H1 (cell line): Measurements from ENCODE around the gene KLHL30. TPM values are rescaled to one million over a fixed set of nuclear protein-coding genes. Genes with fewer than 3 reads are reported as not detected.

Experiments
- GABPA ChIP-seq: IDR thresholded peaks from 2 replicates; pipeline ENCODE4 v1.6.1; 2011; ENCODE audit warnings: mild to moderate bottlenecking, low read length, moderate library complexity, borderline replicate concordance; ENCODE audit not compliant: insufficient read depth
- JUN ChIP-seq: IDR thresholded peaks from 2 replicates; pipeline ENCODE4 v1.6.1; 2011; ENCODE audit warnings: low read depth, mild to moderate bottlenecking, improper control_type of control experiment, low read length
- RBBP5 ChIP-seq: IDR thresholded peaks from 2 replicates; pipeline ENCODE4 v1.7.1; 2012; ENCODE audit warnings: low read depth, mild to moderate bottlenecking, inconsistent platforms, low read length, moderate library complexity, borderline replicate concordance
- RNF2 ChIP-seq: fragments of 200-900, 300-1000 bp; sonication (generic); IDR thresholded peaks from 2 replicates; pipeline ENCODE4 v1.7.1; 2016; ENCODE audit warnings: borderline replicate concordance, low read depth, mild to moderate bottlenecking, antibody characterized with exemption, low read length; ENCODE audit not compliant: poor library complexity, severe bottlenecking; ENCODE audit errors: missing control alignments
- SIN3A ChIP-seq, 2 experiments: IDR thresholded peaks in 1 of 2; conservative IDR thresholded peaks in 1 of 2; 2 replicates each; pipeline ENCODE4 v1.6.1; 2011 to 2012; ENCODE audit warnings: low read length in 2 of 2, improper control_type of control experiment in 1 of 2, low read depth in 1 of 2, mild to moderate bottlenecking in 1 of 2
- polyA plus RNA-seq, 7 experiments: library from polyadenylated mRNA; depleted of rRNA in 3 of 7; stranded (reverse) in 5 of 7; unstranded in 2 of 7; fragments of >200 nt in 5 of 7; fragments of 200-250 nt in 2 of 7; gene quantifications; 1 replicate in 5 of 7; 2 replicates in 1 of 7; 4 replicates in 1 of 7; pipeline versions ENCODE4 v1.2.1 to v1.2.3, GENCODE V29; 2011 to 2013; ENCODE audit warnings: missing spikeins in 2 of 7, mixed read lengths in 2 of 7
- total RNA-seq: library from RNA; stranded (reverse); fragmentation: NEBNext Ultra II Directional; extraction: Animal tissue kit (Norgen Biotek cat#: 25700); gene quantifications from 2 replicates; pipeline ENCODE4 v1.2.1, GENCODE V29; 2021
- TF ChIP-seq, protein P1 (sequence below): IDR thresholded peaks from 2 replicates; pipeline ENCODE4 v1.6.1; 2011; ENCODE audit warnings: low read depth, mild to moderate bottlenecking, low read length; ENCODE audit not compliant: insufficient read depth
- TF ChIP-seq, protein P2 (sequence below): IDR thresholded peaks from 2 replicates; pipeline ENCODE4 v1.6.1; 2012; ENCODE audit warnings: low read length, inconsistent platforms

The KLHL30 gene
- total and polyA plus RNA-seq, 2 of the 8 experiments (the other 6 are each of a cell fraction or from before 2014, with no cell fraction given): not detected

DNA sequence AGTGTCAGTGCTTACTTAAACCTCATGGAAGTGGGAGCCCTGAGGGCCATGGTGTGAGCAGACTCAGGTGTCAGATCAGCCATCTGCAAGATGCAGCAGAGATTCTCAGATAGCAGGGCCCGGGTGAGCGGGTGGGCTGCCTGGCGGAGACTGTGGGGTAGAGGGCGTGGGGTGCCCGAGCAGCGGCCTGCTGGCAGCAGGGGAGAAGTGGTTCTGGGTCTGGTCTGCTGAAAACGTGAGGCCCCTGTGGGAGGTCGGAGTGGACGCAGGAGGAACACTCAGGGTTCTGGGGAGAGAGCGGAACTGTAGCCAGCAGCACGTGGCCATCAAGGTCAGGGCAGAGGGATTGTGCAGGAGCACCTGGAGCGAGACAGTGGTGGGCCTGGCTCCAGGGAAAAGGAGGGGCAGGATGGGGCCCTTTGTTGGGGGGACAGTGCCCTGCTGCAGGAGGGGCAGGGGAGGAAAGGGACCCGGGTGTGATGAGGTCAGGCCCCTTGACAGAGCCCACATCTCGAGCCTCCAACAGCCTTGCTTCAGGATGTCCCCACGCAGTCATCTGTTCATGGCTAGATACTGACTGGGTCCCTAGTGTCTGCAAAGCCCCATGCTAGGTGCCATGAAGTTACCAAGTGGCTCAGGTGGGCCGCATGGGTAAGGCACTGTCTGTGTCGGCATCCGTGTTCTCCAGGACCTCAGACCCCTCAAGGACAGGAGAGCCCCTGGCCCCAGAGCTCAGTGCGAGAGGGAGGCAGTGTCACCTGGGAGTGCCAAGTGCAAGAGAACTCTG lies 41.1 kb upstream of the KLHL30 start (continued):
- no peak for TF ChIP-seq RBBP5
- TF ChIP-seq GABPA: no peak
- TF ChIP-seq, protein P1, sequence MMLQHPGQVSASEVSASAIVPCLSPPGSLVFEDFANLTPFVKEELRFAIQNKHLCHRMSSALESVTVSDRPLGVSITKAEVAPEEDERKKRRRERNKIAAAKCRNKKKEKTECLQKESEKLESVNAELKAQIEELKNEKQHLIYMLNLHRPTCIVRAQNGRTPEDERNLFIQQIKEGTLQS: no peak
- no peak for TF ChIP-seq RNF2
- TF ChIP-seq, protein P2, sequence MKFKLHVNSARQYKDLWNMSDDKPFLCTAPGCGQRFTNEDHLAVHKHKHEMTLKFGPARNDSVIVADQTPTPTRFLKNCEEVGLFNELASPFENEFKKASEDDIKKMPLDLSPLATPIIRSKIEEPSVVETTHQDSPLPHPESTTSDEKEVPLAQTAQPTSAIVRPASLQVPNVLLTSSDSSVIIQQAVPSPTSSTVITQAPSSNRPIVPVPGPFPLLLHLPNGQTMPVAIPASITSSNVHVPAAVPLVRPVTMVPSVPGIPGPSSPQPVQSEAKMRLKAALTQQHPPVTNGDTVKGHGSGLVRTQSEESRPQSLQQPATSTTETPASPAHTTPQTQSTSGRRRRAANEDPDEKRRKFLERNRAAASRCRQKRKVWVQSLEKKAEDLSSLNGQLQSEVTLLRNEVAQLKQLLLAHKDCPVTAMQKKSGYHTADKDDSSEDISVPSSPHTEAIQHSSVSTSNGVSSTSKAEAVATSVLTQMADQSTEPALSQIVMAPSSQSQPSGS: no peak
- no peak for TF ChIP-seq SIN3A (conservative IDR thresholded peaks at IDR 0.05 in 1 of 2, IDR thresholded peaks at IDR 0.05 in 1 of 2; ENCODE audit: low read depth in 1 of 2, low read length in 2 of 2)
- no peak for TF ChIP-seq JUN
